Eye (tissue), 1 donor: Measurements from ENCODE around the gene ATP1A3.
A peak's percentile ranks its signal among the peaks of the same experiment; 100 is the strongest.

Source experiments
- DNase-seq: peaks from one replicate; pipeline ENCODE4 v3.0.0-alpha.2; 2015

ATP1A3 gene

GRCh38 chr19:41927497-41928192 lies 66.4 kb downstream of the ATP1A3 start:
- DNase-seq, result no peak

DNA sequence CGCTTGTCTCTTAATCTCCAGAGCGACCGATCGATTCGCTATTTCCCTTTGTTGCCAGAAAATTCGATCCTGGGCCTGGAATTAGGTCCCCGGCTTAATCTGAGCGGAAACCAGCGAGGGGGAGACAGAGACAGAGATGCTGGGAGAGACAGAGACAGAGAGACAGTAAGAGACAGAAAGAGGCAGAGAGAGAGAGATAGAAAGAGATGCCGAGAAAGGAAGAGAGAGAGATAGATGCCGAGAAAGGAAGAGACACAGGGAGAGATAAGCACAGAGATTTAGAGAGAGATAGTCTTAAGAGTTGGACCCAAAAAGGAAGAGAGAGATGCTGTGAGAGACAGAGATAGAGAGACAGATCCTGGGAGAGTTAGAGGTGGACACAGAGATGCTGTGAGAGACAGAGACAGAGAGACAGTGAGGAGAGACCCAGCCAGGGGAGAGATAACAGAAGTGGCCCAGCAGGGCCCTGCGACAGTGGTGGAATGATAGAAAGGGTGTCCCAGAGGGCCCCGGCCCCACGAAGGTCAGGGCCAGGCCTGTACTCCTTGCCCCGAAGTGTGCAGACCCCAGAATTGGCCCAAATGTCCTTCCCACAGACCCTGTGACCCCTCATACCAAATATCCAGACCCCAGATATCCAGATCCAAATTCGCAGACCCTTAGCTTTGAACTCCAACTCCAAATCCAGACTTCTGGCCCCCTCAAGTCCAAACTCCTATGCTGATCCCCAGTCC lies 67.1 kb downstream of the ATP1A3 start:
- DNase-seq, result peak; percentile 64

DNA sequence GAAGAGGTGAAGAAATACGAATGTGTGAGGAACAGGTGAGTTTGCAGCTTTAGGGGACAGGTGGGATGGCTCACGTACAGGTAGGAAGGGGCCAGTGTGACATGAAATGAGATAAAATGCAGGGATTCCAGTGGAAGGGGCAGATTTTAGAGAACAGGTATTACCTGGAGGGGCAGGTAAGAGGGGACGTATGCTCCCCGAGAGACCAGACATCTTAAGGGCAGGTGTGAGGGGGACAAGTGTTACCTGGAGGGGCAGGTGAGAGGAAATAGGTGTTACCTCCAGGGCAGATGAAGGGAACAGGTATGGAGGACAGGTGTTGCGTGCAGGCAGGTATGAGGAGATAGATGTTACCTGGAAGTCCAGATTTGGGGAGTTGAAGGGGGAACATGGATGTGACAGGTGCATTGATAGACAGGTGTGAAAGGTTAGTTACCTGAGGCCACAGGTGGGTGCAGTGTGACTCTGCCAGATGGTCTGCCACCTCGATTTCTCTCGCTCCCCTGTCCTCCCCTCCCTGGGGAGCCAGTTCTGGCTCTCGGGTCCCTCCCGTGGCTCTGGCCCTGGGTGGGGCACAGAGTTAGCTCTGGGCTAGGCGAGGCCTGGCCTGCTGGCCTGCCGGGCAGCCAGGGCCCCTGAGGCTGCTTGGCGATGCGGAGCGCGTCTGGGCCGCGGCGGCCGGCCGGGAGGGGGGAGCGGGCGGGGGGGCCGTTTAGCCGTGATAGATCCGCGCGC lies 67.8 kb downstream of the ATP1A3 start:
- no peak for DNase-seq

DNA sequence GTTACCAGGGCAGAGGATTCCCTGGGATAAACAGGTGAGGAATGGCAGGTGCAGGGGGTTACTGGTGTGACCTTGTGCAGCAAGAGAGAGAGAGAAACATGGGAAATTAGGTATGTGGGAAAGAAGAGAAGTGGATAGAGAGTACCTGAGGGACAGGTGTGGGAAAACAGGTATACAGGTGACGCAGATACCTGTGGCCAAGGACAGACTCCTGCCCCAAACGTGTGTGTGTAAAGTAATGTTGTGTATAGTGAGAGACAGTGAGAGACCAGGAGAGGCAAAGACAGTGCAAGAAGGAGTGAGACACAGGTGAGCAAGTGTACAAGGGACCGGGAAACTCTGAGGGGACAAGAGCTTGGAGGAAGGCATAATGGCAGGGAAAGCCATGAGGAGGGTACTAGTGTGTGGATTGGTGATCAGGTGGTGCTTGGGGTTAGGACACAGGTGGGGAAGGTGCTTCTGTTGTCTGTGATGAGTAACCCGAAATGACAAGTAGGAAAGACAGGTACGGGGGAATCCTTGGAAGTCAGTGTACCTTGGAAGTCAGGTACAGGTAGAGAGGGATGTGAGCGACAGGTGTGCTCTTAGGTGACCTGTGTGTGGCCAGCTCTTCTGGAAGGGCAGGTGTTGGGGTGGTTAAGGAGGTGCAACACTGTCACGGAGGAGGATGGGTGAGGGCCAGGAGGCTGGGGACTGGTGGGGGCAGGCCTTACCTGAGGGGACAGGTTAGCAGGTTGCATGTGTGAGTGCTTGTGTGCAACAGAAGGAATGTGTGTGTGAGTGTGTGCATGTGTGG lies 68.6 kb downstream of the ATP1A3 start:
- DNase-seq, result no peak

DNA sequence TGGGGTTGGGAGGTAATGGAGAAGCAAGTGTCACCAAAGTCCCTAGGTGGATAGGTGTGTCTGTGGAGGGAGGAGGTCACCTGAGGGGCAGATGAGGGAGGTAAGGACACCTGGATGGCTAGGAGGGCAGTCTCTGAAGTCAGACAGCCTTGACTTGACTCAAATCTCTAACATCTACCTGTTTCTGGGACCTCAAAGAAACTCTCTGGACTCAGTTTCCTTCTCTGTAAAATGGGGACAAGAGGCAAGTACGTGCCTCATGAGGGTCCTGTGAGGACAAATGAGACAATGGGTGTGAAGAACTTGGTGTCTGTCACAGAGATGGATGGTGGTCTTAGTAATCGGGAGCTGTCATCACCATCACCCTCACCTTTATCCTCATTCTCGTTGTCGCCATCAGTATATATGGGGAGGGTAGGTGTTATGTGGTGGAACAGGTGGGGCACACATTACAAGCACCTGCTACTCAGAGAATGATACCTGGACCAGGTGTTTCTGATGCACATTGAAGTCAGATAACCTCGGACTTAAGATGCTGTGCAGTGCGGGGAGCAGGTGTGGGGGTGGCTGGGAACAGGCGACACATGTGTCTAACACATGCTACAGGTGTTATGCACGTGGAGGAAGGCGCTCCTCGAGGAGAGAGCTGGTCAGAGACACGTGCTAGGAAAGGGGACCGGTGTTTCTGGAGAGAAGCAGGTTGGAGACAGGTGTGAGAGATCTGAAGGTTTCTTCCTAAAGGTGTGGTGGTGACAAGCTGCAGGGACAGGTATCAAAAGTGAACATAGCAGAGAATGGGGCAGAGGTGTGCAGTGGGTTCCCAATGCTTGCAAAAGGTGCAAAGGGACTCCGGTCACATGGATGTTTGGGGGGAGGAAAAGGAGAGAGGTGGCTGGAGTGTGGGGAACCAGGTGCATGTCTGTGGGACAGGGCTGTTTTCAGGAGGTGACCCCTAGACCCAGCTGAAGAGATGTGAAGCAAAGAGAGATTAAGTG lies 69.6 kb downstream of the ATP1A3 start:
- DNase-seq, result no peak

- DNase-seq, result peak; percentile 5
Measured at GRCh38 chr19:41923045-41923788, 70.8 kb downstream of the ATP1A3 start.

- DNase-seq, result peak; percentile 19
Measured at GRCh38 chr19:41922585-41922984, 71.4 kb downstream of the ATP1A3 start.

- peak; percentile 5 for DNase-seq
Measured at GRCh38 chr19:41921577-41922576, 72.2 kb downstream of the ATP1A3 start.

- peak; percentile 10 for DNase-seq
Measured at GRCh38 chr19:41920882-41921576, 73.0 kb downstream of the ATP1A3 start.

DNA sequence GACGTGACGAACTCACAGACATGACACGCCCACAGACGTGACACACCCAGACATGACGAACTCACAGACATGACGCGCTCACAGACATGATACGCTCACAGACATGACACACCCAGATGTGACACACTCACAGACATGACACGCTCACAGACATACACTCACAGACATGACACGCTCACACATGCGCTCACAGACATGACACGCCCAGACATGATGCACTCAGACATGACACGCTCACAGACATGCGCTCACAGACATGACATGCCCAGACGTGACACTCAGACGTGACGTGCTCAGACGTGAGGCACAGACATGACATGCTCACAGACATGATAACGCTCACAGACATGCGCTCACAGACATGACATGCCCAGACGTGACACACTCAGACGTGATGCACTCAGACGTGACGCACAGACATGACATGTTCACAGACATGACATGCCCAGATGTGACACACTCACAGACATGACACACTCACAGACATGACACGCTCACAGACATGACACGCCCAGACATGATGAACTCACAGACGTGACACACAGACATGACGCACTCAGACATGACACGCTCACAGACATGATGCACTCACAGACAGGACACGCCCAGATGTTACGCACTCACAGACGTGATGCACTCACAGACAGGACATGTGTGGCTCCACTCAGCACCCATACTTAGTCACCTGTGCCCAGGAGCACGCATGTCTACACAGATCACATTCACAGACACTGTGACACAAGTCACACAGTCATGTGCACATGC lies 73.9 kb downstream of the ATP1A3 start:
- DNase-seq, result peak; percentile 6

DNA sequence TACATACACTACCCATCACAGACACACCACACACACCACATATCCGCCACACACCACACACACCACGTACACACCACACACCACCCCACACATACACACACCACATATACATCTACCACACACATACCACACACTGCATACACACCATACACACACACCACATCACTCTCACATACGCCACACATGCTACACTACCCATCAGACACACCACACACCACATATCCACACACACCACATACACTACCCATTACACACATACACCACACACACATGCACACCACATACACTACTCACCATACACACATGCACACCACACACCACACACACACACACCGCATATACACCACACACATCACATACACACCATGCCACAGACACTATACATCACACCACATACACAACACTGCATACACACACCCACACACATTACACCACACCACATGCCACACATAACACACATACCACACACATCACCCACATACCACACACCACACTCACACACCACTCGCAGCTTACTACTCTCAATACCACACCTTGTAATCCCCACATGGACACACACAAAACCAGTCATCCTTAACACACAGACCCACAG lies 75.3 kb downstream of the ATP1A3 start:
- DNase-seq, result no peak

- DNase-seq, result no peak
Measured at GRCh38 chr19:41918095-41918494, 75.9 kb downstream of the ATP1A3 start.

DNA sequence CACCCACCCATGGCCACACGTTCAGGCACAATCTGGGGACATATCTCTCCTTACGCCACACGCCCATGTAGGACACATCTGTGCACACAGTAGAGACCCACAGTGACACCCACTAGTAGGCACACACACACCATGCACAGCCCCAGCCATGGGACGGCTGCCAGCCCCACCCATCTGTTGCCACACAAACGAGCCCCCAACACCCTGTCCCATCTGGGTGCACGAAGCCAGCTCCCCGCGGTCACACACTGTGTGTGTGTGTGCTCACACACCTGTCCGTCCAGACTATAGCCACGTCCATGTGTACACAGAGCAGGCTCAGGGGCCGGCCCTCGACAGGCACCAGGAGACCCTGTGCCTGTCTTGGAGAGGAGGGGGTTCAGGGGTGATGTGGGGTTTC lies 76.4 kb downstream of the ATP1A3 start:
- DNase-seq, result peak; percentile 4
